NCI-H2196 (cell line): Measurements from ENCODE around the gene GANAB.
"Not testable (repeated sequence)": the region's sequence is repeated elsewhere in the genome, so short reads cannot be mapped to it uniquely, and the experiment has no call there.

ENCODE experiments used
- DNase-seq: peaks from one replicate; lab custom pipeline; 2025; ENCODE audit not compliant: unreplicated experiment; lab: John Stamatoyannopoulos, UW

Gene GANAB

GRCh38 chr11:62621567-62622470 lies 24.6 kb downstream of the GANAB start, which contains the start of gene B3GAT3:
Gene B3GAT3 (minus strand): TSS chr11:62621986. CDS start chr11:62621947, 39 bp downstream.
- DNase-seq: peak; percentile 99

- no peak for DNase-seq
Measured at GRCh38 chr11:62621027-62621566, 25.3 kb downstream of the GANAB start.

GRCh38 chr11:62616957-62617356 lies 29.5 kb downstream of the GANAB start:
- DNase-seq: not testable (repeated sequence)

- DNase-seq: no peak
Measured at GRCh38 chr11:62615521-62615920, 30.9 kb downstream of the GANAB start.

GRCh38 chr11:62614275-62614674 lies 32.1 kb downstream of the GANAB start:
- DNase-seq: no peak

GRCh38 chr11:62613291-62613778 lies 33.1 kb downstream of the GANAB start:
- peak; percentile 79 for DNase-seq

- DNase-seq: peak; percentile 92
Measured at GRCh38 chr11:62612366-62613290, 33.8 kb downstream of the GANAB start, which contains the start of the genes EML3 and ROM1. Gene EML3 (minus strand): TSS chr11:62612775. CDS start chr11:62612457, 318 bp downstream. Gene ROM1 (plus strand): TSS chr11:62613257. CDS start chr11:62613282, 25 bp downstream.

- DNase-seq: peak; percentile 19
Measured at GRCh38 chr11:62611705-62612365, 34.6 kb downstream of the GANAB start.

- no peak for DNase-seq
Measured at GRCh38 chr11:62610814-62611704, 35.4 kb downstream of the GANAB start.

GRCh38 chr11:62610403-62610802 lies 36.0 kb downstream of the GANAB start:
- no peak for DNase-seq

- no peak for DNase-seq
Measured at GRCh38 chr11:62608776-62609175, 37.6 kb downstream of the GANAB start.

- DNase-seq: no peak
Measured at GRCh38 chr11:62607714-62608113, 38.7 kb downstream of the GANAB start.

- DNase-seq: no peak
Measured at GRCh38 chr11:62605902-62606301, 40.5 kb downstream of the GANAB start.

- DNase-seq: no peak
Measured at GRCh38 chr11:62605467-62605866, 40.9 kb downstream of the GANAB start.

- no peak for DNase-seq
Measured at GRCh38 chr11:62604460-62605120, 41.8 kb downstream of the GANAB start.

- peak; percentile 7 for DNase-seq
Measured at GRCh38 chr11:62603776-62604299, 42.6 kb downstream of the GANAB start.

GRCh38 chr11:62603072-62603408 lies 43.4 kb downstream of the GANAB start:
- no peak for DNase-seq

GRCh38 chr11:62602141-62603071 lies 44.0 kb downstream of the GANAB start:
- DNase-seq: peak; percentile 87
